GM18861 (cell line): ENCODE results near the gene LPCAT1.
"Not testable (repeated sequence)": the region's sequence is repeated elsewhere in the genome, so short reads cannot be mapped to it uniquely, and the experiment has no call there.

ENCODE experiments used
- ATAC-seq: cut with Tn5 transposase; IDR thresholded peaks from one replicate; pipeline ENCODE4 v1.9.1; 2021; ENCODE audit not compliant: unreplicated experiment

Gene LPCAT1

DNA sequence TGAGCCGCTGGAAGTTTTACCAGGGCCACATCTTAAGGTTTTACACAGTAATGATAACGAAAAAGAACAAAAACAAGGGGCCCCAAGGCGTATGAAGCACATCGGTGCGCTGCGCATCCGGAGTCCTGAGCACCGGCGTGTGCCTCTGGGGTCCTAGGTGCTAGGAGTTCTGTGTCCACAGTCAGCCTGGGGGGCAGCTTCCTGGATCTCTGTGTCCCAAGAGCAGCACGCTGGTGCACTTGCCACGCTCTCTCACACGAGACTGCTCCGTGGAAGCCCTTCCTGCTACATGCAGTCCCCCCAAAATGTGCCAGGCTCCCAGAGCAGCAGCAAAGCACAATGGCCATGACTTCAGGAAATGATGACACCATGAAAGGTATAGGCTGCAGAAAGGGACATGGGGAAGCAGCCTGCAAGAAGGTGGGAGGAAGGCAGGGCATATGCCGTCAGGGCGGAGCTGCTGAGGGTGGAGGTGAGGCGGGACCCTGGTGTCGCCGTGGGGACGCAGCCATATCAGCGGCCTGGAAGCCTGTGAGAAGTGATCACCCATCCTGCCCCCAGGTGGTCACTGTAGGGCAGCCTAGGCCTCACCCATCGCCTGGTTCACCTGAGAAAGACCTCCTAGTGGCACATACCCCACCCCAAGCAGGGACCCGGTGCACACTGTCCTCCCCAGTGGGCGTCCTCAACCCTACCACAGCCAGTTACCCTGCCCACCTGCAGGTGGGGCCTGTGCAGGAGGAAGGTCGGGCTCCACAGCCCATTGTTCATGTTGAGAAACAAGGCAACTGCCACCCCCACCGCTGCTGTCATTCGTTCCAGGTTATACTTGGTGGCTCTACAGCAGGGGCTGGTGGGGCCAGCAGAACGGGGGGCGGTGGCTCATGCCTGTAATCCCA lies 54.9 kb downstream of the LPCAT1 start:
- no peak for ATAC-seq

DNA sequence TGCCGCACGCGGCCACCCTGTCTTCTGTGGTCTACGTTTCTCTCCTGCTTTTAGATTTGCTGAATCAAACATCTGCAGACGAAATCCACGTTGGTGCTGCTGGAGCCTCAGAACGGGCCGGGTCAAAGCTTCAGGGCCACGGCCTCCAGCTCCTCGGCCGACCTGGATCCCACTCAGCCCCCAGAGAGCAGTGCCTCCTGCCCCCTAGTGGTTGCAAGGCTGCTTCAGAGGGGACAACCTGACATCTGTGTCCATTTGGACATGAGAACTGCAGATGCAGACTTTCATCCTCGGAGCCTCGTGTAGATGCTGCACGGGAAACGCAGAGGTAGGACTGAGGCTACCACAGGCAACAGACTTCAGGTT lies 55.5 kb downstream of the LPCAT1 start:
- no peak for ATAC-seq

DNA sequence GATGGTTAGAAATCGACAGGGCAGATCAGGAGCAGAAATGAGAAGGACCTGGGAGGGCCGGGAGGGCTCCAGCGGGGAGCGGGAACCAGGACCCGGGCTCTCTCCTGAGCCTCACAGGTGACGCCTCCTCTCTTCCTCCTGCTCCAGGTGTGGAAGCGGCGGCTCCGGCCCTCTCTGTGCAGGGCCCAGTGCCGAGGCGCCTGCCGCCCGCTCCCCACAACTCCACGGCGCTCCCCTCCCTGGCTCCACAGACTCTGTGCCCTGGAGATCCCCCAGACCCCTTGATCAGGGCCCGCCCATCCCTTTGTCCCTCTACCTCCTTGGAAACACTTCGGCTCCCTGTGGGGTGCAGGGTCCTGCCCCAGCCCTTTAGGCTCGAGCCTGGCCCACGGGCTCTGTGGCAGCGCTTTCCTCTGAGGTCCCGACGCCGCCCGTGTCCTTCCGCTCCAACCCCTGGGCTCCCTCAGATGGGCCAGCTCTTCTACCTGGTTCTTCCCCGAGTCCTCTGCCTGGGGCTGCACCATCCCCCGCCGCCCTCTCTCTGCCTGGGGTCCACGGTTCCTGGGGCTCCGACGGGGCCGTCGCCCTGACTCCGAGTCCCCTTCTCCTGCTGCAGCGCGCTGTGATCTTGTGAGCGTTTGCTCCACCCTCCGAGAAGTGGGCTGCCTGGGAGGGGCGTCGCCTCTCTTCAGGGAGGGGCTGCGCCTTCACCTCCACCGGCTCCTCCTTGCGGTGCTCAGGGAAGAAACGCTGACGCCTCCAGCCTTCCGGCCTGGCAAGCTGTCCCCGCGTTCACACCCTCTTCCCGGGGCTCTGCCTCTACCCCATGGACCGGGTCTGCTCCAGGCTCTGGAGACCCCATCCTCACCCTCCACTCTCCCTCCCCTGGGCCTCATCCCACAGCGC lies 56.2 kb downstream of the LPCAT1 start:
- ATAC-seq: no peak

DNA sequence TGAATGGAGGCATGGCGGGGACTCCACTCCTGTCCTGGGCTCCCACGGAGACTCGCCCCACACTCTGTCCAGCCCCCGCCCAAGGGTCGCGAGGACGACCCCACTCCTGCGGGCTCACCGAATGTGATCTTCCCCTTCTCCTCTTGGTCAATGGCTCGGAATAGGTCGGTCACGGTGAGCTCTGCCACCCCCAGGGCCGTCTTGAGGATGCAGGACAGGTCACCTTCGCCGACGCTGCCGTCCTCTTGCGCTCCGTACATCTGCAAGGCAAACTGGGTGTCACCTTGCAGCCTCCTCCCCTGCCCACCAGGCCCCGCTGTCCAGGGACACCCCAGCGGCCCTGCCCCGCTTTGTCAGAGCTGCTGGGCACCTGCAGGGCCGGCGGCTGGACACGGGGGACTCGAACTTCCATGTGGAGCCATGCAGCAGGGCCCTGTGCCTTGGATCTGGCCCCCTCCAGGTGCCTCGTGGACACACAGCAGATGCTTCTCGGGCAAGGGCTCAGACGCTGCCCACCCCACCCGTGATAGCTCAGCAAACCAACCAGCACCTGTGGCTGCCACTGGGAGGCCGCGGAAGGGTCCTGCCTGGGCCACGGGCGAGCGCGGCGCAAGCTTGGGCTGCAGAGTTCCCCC lies 57.0 kb downstream of the LPCAT1 start:
- no peak for ATAC-seq

DNA sequence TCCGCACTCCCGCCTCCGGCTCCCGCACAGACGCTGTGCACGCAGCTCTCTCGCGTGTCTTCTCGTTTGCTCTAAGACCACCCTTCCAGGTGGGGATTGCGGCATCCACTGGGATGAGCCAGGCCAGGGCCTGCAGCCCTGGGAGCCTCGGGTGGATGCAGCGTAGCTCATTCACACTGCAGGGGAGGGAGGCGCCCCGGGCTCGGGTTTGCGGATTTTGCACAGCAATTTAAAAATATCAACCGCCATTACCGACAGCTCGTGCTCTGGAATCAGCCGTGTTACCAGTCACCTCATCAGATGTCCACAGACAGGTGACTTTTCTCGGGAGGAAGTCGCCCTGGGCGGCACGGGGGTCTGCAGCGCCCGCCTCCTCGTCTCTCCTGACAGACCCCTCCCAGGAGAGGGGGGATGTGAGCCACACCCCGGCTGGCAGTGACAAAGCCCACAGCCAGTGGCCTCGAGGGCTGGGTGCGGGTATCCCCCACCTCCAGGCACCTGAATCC lies 57.7 kb downstream of the LPCAT1 start:
- no peak for ATAC-seq

DNA sequence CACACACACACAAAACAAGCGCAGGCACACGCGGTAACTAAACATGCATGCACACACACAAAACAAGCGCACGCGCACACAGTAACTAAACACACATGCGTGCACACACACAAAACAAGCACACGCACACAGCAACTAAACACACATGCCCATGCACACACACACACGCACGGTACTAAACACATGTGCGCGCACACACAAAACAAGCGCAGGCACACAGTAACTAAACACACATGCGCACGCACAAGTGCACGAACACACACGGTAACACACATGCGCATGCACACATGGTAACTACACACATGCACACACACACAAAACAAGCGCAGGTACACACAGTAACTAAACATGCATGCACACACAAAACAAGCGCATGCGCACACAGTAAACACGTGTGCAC lies 58.6 kb downstream of the LPCAT1 start:
- ATAC-seq: no peak

DNA sequence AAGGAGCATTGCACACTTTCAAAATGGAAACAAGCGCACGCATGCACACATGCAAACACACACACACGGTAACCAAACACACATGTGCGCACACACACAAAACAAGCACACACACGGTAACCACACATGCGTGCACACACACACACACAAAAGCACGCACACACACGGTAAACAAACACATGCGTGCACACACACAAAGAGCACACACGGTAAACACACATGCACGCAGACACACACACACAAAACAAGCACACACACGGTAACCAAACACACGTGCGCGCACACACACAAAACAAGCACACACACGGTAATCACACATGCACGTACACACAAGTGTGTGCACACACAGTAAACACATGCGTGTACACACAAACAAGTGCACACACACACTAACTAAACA lies 59.2 kb downstream of the LPCAT1 start:
- no peak for ATAC-seq

DNA sequence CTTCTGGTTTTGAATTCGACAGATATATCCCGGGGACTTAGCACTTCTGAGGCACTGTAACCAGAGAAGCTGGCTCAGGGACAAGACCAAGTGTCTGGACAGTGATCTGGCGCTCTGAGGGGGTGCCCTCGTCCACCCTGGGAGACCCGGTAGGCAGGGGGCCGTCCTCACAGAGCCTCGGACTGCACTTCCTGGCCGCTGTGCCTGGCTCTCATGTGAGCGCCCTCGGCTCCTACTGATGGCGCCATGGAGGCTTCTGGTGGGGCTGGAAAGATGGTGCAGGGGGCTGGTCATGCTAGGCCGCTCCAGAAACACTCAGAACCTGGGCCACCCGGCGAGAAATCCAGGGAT lies 59.7 kb downstream of the LPCAT1 start:
- ATAC-seq: no peak

DNA sequence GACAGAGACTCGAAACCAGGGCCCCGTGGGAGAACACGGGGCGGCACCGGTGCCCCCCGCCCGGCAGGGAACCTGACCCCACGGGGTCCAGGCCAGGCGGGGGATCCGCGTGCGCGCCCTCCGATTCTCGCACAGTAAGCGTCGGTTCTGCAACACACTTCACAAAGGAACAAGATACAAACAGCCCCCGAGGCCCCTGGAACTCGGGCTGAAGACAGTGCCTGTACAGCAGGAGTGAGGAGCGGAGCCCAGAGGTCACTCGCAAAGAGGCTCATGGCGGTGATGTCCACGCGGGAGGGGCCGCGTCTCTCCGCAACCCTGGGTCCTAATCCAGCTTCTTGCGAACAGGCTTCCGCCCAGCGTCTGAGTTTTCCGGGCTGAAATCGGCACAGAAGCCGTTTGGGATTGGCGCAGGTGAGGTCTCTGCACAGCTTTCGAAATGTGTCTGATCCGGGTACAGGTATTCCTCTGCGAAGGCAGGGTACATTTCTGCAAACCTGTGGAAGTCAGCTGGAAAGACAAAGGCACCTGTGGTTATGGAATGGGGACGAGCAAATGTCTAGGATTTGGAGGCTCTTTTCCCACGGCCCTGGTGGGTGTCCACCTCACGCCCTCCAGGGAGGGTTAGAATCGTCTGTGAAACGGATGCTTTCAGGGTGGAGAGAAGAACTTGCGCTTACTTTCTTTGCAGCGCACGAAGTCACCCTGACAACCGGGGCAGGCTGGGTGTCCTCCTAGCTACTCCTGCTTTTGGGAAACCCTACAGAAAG lies 60.2 kb downstream of the LPCAT1 start:
- ATAC-seq: no peak

DNA sequence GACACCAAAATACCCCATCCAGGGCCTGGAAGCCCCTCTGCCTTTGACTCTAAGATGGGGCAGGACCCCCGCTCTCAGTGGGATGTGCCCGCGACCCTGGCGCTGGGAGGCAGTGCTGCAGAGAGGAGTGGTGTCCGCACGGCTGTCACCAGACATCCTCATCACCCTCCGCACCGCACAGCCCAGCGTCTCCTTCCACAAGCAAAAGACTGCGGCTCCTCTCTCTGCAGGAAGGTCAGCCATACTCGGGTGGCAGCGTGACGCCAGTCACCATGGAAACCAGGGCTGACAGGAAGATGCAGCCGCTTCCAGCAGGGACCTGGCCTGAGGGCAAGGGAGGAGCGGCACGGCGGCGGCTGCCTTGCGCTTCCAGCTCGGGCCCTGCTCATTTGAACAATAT lies 61.4 kb downstream of the LPCAT1 start:
- ATAC-seq: no peak

DNA sequence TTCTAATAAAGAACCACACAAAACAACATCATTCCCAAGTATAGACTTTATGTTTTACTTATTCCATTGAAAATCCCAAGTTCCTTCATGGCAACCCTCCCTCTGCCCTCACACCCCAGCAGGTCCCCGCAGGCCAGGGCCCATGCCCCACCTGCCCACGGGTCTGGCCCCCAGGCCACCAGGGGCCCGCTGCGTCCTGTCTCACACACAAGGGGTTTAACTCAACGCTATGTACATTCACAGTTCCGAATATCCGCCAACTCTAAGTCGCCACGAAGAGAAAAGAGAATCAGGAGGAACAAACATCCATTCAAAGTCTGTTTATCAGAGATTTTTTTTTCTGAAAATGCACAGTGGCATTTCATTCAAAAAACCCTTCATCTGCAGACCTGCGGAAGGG lies 62.4 kb downstream of the LPCAT1 start:
- ATAC-seq: no peak

DNA sequence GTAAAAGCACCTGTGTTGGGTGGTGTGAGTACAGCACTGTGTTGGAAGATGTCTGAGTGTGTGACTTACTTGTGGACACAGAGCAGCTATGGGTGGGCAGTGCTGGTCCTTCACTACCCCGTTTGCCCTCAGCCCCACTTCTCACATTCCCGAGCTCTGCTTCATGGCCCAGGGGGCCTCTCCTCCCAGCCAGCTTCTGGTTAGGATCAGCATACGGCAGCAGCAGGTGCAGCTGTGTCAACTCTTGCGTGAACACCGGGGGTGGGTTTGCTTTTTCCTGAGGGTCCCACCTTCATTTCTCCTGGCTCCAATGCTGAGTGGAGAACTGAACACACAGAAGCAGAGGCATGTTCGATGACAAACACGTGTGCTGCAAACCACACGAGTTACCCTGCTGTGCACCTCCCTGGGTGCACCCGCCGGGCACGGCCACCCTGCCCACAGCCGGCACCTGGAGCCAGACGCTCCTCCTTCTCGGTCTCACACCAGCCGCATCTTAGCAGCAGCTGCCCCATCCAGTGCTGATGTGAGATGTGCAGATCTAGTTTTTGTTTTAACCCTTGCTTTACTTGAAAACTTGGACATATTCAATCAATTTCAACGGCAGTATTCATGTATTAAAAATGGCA lies 63.6 kb downstream of the LPCAT1 start:
- ATAC-seq: no peak

DNA sequence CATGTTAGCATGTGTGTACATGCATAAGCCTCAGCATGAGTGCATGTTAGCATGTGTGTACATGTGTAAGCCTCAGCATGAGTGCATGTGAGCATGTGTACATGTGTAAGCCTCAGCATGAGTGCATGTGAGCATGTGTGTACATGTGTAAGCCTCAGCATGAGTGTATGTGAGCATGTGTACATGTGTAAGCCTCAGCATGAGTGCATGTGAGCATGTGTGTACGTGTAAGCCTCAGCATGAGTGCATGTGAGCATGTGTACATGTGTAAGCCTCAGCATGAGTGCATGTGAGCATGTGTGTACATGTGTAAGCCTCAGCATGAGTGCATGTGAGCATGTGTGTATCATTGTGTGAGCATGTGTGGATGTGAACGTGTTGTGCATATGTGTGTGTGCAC lies 64.3 kb downstream of the LPCAT1 start:
- not testable (repeated sequence) for ATAC-seq

DNA sequence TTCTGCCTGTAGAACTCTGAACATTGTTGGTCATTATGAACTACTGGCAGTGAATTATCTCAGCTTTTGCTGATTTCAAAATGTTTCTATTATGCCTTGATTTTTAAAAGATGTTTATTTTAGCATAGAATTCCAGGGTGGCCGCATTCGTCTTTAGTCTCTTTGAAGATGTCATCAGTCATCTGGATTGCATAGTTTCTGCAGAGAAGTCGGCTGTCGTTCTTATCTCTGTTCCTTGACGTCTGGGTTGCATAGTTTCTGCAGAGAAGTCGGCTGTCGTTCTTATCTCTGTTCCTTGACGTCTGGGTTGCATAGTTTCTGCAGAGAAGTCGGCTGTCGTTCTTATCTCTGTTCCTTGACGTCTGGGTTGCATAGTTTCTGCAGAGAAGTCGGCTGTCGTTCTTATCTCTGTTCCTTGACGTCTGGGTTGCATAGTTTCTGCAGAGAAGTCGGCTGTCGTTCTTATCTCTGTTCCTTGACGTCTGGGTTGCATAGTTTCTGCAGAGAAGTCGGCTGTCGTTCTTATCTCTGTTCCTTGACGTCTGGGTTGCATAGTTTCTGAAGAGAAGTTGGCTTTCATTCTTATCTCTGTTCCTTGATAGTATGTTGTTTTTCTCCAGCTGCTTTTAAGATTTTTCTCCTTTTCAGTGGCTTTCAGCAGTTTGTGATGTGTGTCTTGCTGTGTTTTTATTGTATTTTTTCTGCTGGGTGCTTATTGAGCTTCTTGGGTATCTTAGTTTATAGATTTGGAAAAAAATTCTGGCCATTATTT lies 67.5 kb downstream of the LPCAT1 start:
- ATAC-seq: not testable (repeated sequence)

DNA sequence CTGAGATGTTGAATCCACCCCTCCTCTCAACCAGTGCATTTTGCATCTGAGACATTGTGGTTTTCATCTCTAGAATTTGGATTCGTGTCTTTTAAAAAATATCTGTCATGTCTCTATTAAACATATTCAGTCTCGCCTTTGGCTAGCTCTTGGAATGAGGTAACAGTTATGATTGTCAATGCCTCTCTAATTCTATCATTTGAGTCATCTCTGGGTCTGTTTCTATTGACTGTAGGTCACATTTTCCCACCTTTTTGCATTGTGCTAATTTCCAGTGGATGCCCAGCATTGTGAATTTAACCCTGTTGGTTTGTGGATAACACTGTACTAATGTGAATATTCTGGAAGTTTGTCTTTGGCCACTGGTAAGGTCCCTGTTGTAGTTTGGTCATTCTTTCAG lies 70.1 kb downstream of the LPCAT1 start:
- ATAC-seq: no peak

DNA sequence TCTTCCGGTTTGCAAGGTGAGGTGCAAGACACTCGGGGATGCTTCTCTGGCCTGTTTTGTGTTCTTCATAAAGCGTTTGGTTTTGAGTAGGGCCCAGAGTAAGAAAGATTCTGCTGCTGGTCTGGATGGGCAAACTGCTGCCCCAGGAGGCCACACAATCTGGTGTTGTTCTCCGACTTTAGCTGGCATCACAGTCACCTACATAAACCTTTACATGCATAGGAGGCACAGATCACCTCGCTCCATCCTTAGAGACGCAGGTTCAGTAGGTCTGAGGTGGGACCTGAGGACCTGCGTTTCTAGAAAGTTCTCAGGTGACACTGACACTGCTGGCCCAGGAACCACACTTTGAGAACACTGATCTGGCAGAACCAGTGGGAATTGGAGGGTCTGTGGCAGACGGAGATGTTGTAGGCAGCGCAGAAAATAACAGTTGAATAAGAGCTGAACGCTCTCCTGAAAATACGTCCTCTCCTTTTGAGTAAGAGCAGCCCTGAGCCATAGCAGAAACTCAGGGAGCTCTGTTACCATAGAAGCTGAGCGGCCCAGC lies 74.6 kb downstream of the LPCAT1 start:
- no peak for ATAC-seq

DNA sequence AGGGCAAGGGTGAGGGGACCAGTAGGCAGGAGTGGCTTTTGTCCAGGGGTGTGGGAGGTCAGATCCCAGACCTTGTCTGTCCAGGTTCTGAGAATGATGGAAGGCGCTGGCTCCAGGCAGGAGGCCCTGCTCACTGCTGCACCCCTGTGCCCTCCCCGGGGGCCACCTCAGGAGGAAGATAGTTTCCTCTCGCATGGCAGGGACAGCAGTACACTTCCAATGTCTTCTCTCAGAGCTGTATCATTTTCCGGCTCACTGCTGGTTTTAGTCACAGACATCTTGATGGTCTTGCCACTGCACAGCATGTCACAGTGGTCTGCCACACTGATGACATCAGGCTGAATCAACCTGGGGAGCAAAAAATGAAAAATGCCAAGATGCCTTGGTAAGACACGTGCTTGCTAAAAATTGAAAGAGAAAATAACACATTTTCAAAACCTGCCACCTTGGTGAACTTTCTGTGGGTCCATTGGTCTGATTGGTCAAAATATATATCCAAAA lies 75.2 kb downstream of the LPCAT1 start:
- ATAC-seq: no peak

DNA sequence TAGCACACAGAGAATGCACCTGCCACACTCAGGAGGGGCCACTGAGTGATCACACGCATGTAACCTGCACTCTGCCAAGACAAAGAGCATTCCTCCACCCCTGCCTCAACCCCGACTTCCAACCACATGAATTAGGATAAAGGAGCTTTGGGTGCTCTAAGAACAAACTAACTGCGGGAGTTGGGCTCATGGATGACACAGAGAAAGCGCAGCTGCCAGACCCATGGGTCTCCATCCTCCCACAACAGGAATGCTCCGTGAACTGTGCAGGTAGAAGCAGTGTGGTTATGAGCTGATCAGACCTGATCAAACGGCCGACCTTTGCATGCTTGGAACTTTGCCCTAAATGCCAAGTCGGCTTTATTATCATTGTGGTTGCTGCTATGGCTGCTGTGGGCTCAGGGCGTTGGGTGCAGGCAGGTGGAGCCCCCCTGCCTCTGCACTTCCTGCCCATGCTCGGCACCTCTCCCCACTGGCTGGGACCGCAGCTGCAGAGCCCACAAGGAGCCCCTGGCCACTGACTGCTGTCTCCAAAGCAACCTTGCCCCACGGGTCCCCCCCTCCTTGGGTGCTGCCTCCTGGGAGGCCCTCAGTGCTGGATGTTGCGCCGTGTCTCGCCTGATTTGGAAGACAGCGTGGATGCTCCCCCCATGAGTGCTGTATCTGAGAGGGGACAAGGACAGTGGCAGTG lies 75.9 kb downstream of the LPCAT1 start:
- ATAC-seq: no peak
